Nephron progenitor cell (in vitro differentiated cells): Measurements from ENCODE around the gene RASIP1.
"Not testable (repeated sequence)": the region's sequence is repeated elsewhere in the genome, so short reads cannot be mapped to it uniquely, and the experiment has no call there.

Experiments
- DNase-seq: peaks from one replicate; pipeline ENCODE4 v3.0.0; 2021
- H3K27ac Mint-ChIP-seq: 2 replicates; pipeline ENCODE4 v1.8.0; 2021; ENCODE audit warnings: mild to moderate bottlenecking, moderate library complexity, mixed read lengths
- H3K27me3 Mint-ChIP-seq: 2 replicates; pipeline ENCODE4 v1.8.0; 2021; ENCODE audit warnings: mild to moderate bottlenecking, low read depth, mixed read lengths; ENCODE audit not compliant: poor library complexity
- H3K36me3 Mint-ChIP-seq: 2 replicates; pipeline ENCODE4 v1.8.0; 2021; ENCODE audit warnings: low read depth, mixed read lengths
- H3K4me1 Mint-ChIP-seq: 2 replicates; pipeline ENCODE4 v1.8.0; 2021; ENCODE audit warnings: mixed read lengths
- H3K4me3 Mint-ChIP-seq: 2 replicates; pipeline ENCODE4 v1.8.0; 2021; ENCODE audit warnings: mild to moderate bottlenecking, moderate library complexity, mixed read lengths
- H3K9me3 Mint-ChIP-seq: 2 replicates; pipeline ENCODE4 v1.8.0; 2021; ENCODE audit warnings: mild to moderate bottlenecking, moderate library complexity, mixed read lengths
- CTCF ChIP-seq: fragments of 200-600 bp; sonication (generic); IDR thresholded peaks from 2 replicates; pipeline ENCODE4 v1.5.0; 2021; ENCODE audit warnings: antibody characterized with exemption

Gene RASIP1

GRCh38 chr19:48681127-48681470 is 59.3 kb downstream of the RASIP1 start:
- DNase-seq: no peak

GRCh38 chr19:48680436-48681126 is 59.8 kb downstream of the RASIP1 start:
- Mint-ChIP-seq H3K9me3 (no peaks in the 10 kb centered on the region), H3K4me3 (no peak overlapping the region), H3K4me1 (peaks cover 5% of the 10 kb centered on the region)

More at GRCh38 chr19:48681127-48681470, 59.3 kb downstream of the RASIP1 start:
- H3K4me3 Mint-ChIP-seq: no peak overlapping the region
- no peak for TF ChIP-seq CTCF
- H3K36me3 Mint-ChIP-seq: no peaks in the 10 kb centered on the region
- no peaks in the 10 kb centered on the region for H3K9me3 Mint-ChIP-seq
- no peak overlapping the region for H3K27ac Mint-ChIP-seq
- peaks cover 9% of the 10 kb centered on the region for H3K4me1 Mint-ChIP-seq
- peaks cover 12% of the 10 kb centered on the region for H3K27me3 Mint-ChIP-seq

GRCh38 chr19:48680006-48680405 is 60.4 kb downstream of the RASIP1 start:
- H3K4me3 Mint-ChIP-seq, H3K27ac Mint-ChIP-seq, H3K4me1 Mint-ChIP-seq, H3K36me3 Mint-ChIP-seq, DNase-seq, H3K9me3 Mint-ChIP-seq: not testable (repeated sequence)
- H3K27me3 Mint-ChIP-seq: peaks cover 16% of the 10 kb centered on the region

More at GRCh38 chr19:48680436-48681126, 59.8 kb downstream of the RASIP1 start:
- no peak for TF ChIP-seq CTCF
- H3K27ac Mint-ChIP-seq: no peak overlapping the region
- H3K27me3 Mint-ChIP-seq: peaks cover 12% of the 10 kb centered on the region
- no peak for DNase-seq
- H3K36me3 Mint-ChIP-seq: no peaks in the 10 kb centered on the region

GRCh38 chr19:48678201-48678600 is 62.2 kb downstream of the RASIP1 start:
- no peaks in the 10 kb centered on the region for H3K9me3 Mint-ChIP-seq
- TF ChIP-seq CTCF: no peak
- H3K4me3 Mint-ChIP-seq: no peak overlapping the region
- no peak for DNase-seq
- peaks cover 22% of the 10 kb centered on the region for H3K27me3 Mint-ChIP-seq
- no peak overlapping the region for H3K27ac Mint-ChIP-seq
- no peaks in the 10 kb centered on the region for H3K36me3 Mint-ChIP-seq
- H3K4me1 Mint-ChIP-seq: peaks cover 22% of the 10 kb centered on the region

GRCh38 chr19:48676887-48677286 is 63.5 kb downstream of the RASIP1 start:
- DNase-seq: no peak
- no peak overlapping the region for H3K27ac Mint-ChIP-seq
- H3K9me3 Mint-ChIP-seq: no peaks in the 10 kb centered on the region
- TF ChIP-seq CTCF: no peak
- peaks cover 21% of the 10 kb centered on the region for H3K27me3 Mint-ChIP-seq
- peaks cover 28% of the 10 kb centered on the region for H3K4me1 Mint-ChIP-seq
- no peak overlapping the region for H3K4me3 Mint-ChIP-seq
- H3K36me3 Mint-ChIP-seq: no peaks in the 10 kb centered on the region

- Mint-ChIP-seq H3K36me3 (no peaks in the 10 kb centered on the region), H3K4me1 (peaks cover 29% of the 10 kb centered on the region), H3K27ac (no peak overlapping the region), H3K9me3 (no peaks in the 10 kb centered on the region), H3K4me3 (no peak overlapping the region), H3K27me3 (peaks cover 17% of the 10 kb centered on the region)
- no peak for TF ChIP-seq CTCF
- no peak for DNase-seq
Measured at GRCh38 chr19:48676487-48676886, 63.9 kb downstream of the RASIP1 start.
